CD14-positive monocyte (primary cell): Measurements from ENCODE around the gene DHX58. TPM values are rescaled to one million over a fixed set of nuclear protein-coding genes. Genes with fewer than 3 reads are reported as not detected.
A peak's percentile ranks its signal among the peaks of the same experiment; 100 is the strongest.

Source experiments
- DNase-seq, 3 donors: peaks; one replicate each; pipeline ENCODE4 v3.0.0-alpha.2; 2011 to 2022
- H2AFZ ChIP-seq: 2 replicates; pipeline ENCODE4 v1.6.0; 2012; ENCODE audit warnings: mild to moderate bottlenecking, low read depth, low read length, inconsistent platforms; ENCODE audit not compliant: insufficient read depth, poor library complexity, severe bottlenecking
- H3K27ac ChIP-seq, 2 donors: 1 replicate in 1 of 2; 2 replicates in 1 of 2; pipeline ENCODE4 v1.5.1; 2012 to 2013; ENCODE audit warnings: low read length in 2 of 2, control low read depth in 1 of 2, inconsistent platforms in 1 of 2, low read depth in 1 of 2, mild to moderate bottlenecking in 1 of 2
- H3K27me3 ChIP-seq, 2 donors: one replicate each; pipeline versions ENCODE4 v1.6.0 to v1.6.1; 2011 to 2013; ENCODE audit warnings: low read length in 2 of 2; ENCODE audit not compliant: control insufficient read depth in 2 of 2, insufficient read depth in 2 of 2
- H3K36me3 ChIP-seq, 2 donors: replicated peaks in 1 of 2; 1 replicate in 1 of 2; 2 replicates in 1 of 2; pipeline versions ENCODE4 v1.5.1 to v1.6.1; 2012 to 2013; ENCODE audit warnings: low read length in 2 of 2, control low read depth in 1 of 2, inconsistent platforms in 1 of 2, mild to moderate bottlenecking in 1 of 2; ENCODE audit not compliant: insufficient read depth in 2 of 2, control insufficient read depth in 1 of 2
- H3K4me1 ChIP-seq, 2 donors: 1 replicate in 1 of 2; 2 replicates in 1 of 2; pipeline versions ENCODE4 v1.5.1 to v1.6.1; 2012 to 2013; ENCODE audit warnings: low read length in 2 of 2, control low read depth in 1 of 2, inconsistent platforms in 1 of 2, mild to moderate bottlenecking in 1 of 2, moderate library complexity in 1 of 2; ENCODE audit not compliant: insufficient read depth in 2 of 2, control insufficient read depth in 1 of 2
- H3K4me2 ChIP-seq: replicated peaks from 2 replicates; pipeline ENCODE3; 2012; ENCODE audit warnings: low read length, moderate library complexity, mild to moderate bottlenecking; ENCODE audit not compliant: poor library complexity, severe bottlenecking; ENCODE audit errors: extremely low read depth
- H3K4me3 ChIP-seq, 3 experiments: fragments of 200-600 bp in 1 of 3; sonication (generic) in 1 of 3; replicated peaks in 1 of 3; 1 replicate in 2 of 3; 2 replicates in 1 of 3; pipeline ENCODE4 v1.5.1; 2011 to 2013; ENCODE audit warnings: low read length in 3 of 3, mild to moderate bottlenecking in 3 of 3, control low read depth in 2 of 3, low read depth in 2 of 3, inconsistent platforms in 1 of 3, moderate library complexity in 1 of 3
- H3K79me2 ChIP-seq: 2 replicates; pipeline ENCODE4 v1.6.0; 2012; ENCODE audit warnings: mild to moderate bottlenecking, control low read depth, inconsistent platforms, low read length, moderate library complexity; ENCODE audit not compliant: insufficient read depth
- H3K9ac ChIP-seq: 2 replicates; pipeline ENCODE4 v1.6.0; 2017; ENCODE audit warnings: low read length, mild to moderate bottlenecking; ENCODE audit not compliant: insufficient read depth, poor library complexity, severe bottlenecking
- H3K9me3 ChIP-seq, 2 donors: replicated peaks in 1 of 2; 1 replicate in 1 of 2; 2 replicates in 1 of 2; pipeline versions ENCODE4 v1.5.1 to v1.6.1; 2012 to 2013; ENCODE audit warnings: low read length in 2 of 2, control low read depth in 1 of 2; ENCODE audit not compliant: control insufficient read depth in 1 of 2, insufficient read depth in 1 of 2
- H4K20me1 ChIP-seq: 2 replicates; pipeline ENCODE4 v1.6.0; 2012; ENCODE audit warnings: mild to moderate bottlenecking, low read length, control low read depth, moderate library complexity; ENCODE audit not compliant: insufficient read depth
- H3K27ac Mint-ChIP-seq, 7 donors: one replicate each; pipeline ENCODE4 v1.8.0; 2020; ENCODE audit warnings: mild to moderate bottlenecking in 7 of 7, mixed read lengths in 7 of 7, moderate library complexity in 6 of 7, inconsistent platforms in 2 of 7
- H3K27me3 Mint-ChIP-seq, 3 donors: one replicate each; pipeline ENCODE4 v1.8.0; 2021 to 2022; ENCODE audit warnings: low read depth in 3 of 3, mild to moderate bottlenecking in 3 of 3, mixed read lengths in 3 of 3, moderate library complexity in 3 of 3, inconsistent platforms in 1 of 3
- H3K36me3 Mint-ChIP-seq, 2 donors: one replicate each; pipeline ENCODE4 v1.8.0; 2020; ENCODE audit warnings: mixed read lengths in 2 of 2, inconsistent platforms in 1 of 2, mild to moderate bottlenecking in 1 of 2
- H3K4me1 Mint-ChIP-seq: one replicate; pipeline ENCODE4 v1.8.0; 2020; ENCODE audit warnings: mild to moderate bottlenecking, mixed read lengths
- H3K4me3 Mint-ChIP-seq, 2 donors: one replicate each; pipeline ENCODE4 v1.8.0; 2020; ENCODE audit warnings: mild to moderate bottlenecking in 2 of 2, mixed read lengths in 2 of 2, moderate library complexity in 1 of 2
- H3K9me3 Mint-ChIP-seq, 7 donors: one replicate each; pipeline ENCODE4 v1.8.0; 2020 to 2022; ENCODE audit warnings: mixed read lengths in 7 of 7, mild to moderate bottlenecking in 6 of 7, moderate library complexity in 6 of 7, inconsistent platforms in 2 of 7
- CTCF ChIP-seq: fragments of 200-600 bp; IDR thresholded peaks from one replicate; pipeline ENCODE4 v1.8.0; 2022; ENCODE audit warnings: antibody characterized with exemption, mild to moderate bottlenecking
- WGBS: methylation state at CpG from one replicate; pipeline ENCODE4 v1.1.5; 2013; ENCODE audit warnings: missing lambda C conversion rate; ENCODE audit not compliant: insufficient coverage; 5-methylcytosine and 5-hydroxymethylcytosine counted together
- intact Hi-C, 2 donors: fragments of 100-400 bp; cut with micrococcal nuclease; formaldehyde crosslinking; loops; one replicate each; pipeline versions ENCODE4 v1.15.0 to v1.15.1; 2023
- polyA plus RNA-seq, 3 donors: library from polyadenylated mRNA; depleted of rRNA in 1 of 3; unstranded in 2 of 3; stranded (reverse) in 1 of 3; fragments of 300-500 nt in 2 of 3; fragments of >200 nt in 1 of 3; fragmentation: Illumina TruSeq in 2 of 3; gene quantifications; 1 replicate in 2 of 3; 2 replicates in 1 of 3; pipeline ENCODE4 v1.2.3, GENCODE V29; 2012 to 2021

The DHX58 gene
- polyA plus RNA-seq, 3 donors, result 13.2 to 46.7 (median 16.0) TPM

GRCh38 chr17:42130310-42130936 is 17.9 kb upstream of the DHX58 start:
- Mint-ChIP-seq H3K4me1 (peaks cover 51% of the 10 kb centered on the region), H3K4me3 (no peak overlapping the region), H3K9me3 (no peaks in the 10 kb centered on the region), H3K36me3 (peaks cover 64 to 66% of the 10 kb centered on the region in 2 donors), H3K27ac (peak overlapping the region in 6 of 7 donors; percentile 8 to 54 (median 38)), H3K27me3 (no peaks in the 10 kb centered on the region)
- WGBS, result 99% methylated on average over 10 of the region's 16 CpGs
- H3K4me2 ChIP-seq, result no peak overlapping the region
- TF ChIP-seq CTCF, result no peak
- no peaks in the 10 kb centered on the region for H3K9me3 ChIP-seq
- H3K79me2 ChIP-seq, result peaks cover 57% of the 10 kb centered on the region
- no peak for DNase-seq
- intact Hi-C loops, result no loop called here
- peaks cover 97% of the 10 kb centered on the region for H4K20me1 ChIP-seq
- H3K27ac ChIP-seq, result peak overlapping the region in 1 of 2 donors; percentile 84
- H3K9ac ChIP-seq, result no peak overlapping the region
- no peaks in the 10 kb centered on the region for H3K27me3 ChIP-seq
- H3K4me1 ChIP-seq, result peaks cover 48 to 49% of the 10 kb centered on the region in 2 donors
- H3K36me3 ChIP-seq, result peaks cover 52 to 65% of the 10 kb centered on the region in 2 donors
- H3K4me3 ChIP-seq, result no peak overlapping the region
- no peak overlapping the region for H2AFZ ChIP-seq

- Histone ChIP-seq H3K79me2 (peaks cover 46% of the 10 kb centered on the region), H2AFZ (no peak overlapping the region), H3K4me1 (peaks cover 37 to 38% of the 10 kb centered on the region in 2 donors), H4K20me1 (peaks cover 94% of the 10 kb centered on the region), H3K27me3 (no peaks in the 10 kb centered on the region), H3K36me3 (peaks cover 58 to 73% of the 10 kb centered on the region in 2 donors), H3K4me2 (no peak overlapping the region), H3K9me3 (no peaks in the 10 kb centered on the region), H3K4me3 (no peak overlapping the region), H3K9ac (no peak overlapping the region), H3K27ac (peak overlapping the region in 1 of 2 donors; percentile 84)
- 100% methylated on average over 4 of the region's 8 CpGs for WGBS
- Mint-ChIP-seq H3K4me3 (no peak overlapping the region), H3K36me3 (peaks cover 71 to 72% of the 10 kb centered on the region in 2 donors), H3K27ac (peak overlapping the region in 5 of 7 donors; percentile 32 to 62 (median 58)), H3K4me1 (peaks cover 42% of the 10 kb centered on the region), H3K27me3 (no peaks in the 10 kb centered on the region), H3K9me3 (no peaks in the 10 kb centered on the region)
- no peak for TF ChIP-seq CTCF
- no peak for DNase-seq
- intact Hi-C loops, result no loop called here
Measured at GRCh38 chr17:42129109-42129837, 16.8 kb upstream of the DHX58 start.
